Gastroesophageal sphincter (tissue), 3 donors: ENCODE results near the gene PRMT1.

ENCODE experiments used
- POLR2A ChIP-seq, 2 donors: fragments of 450-650 bp; IDR thresholded peaks; one replicate each; pipeline ENCODE4 v1.6.1; 2017; ENCODE audit warnings: antibody characterized with exemption in 2 of 2, mild to moderate bottlenecking in 2 of 2, moderate library complexity in 1 of 2
- TF ChIP-seq, protein P1 (sequence below), 4 experiments: fragments of 200-600 bp in 2 of 4; fragments of 450-650 bp in 2 of 4; sonication (generic) in 1 of 4; IDR thresholded peaks; one replicate each; pipeline ENCODE4 v1.5.1; 2017 to 2019; ENCODE audit warnings: antibody characterized with exemption in 4 of 4, mild to moderate bottlenecking in 2 of 4, moderate library complexity in 2 of 4

DNA sequence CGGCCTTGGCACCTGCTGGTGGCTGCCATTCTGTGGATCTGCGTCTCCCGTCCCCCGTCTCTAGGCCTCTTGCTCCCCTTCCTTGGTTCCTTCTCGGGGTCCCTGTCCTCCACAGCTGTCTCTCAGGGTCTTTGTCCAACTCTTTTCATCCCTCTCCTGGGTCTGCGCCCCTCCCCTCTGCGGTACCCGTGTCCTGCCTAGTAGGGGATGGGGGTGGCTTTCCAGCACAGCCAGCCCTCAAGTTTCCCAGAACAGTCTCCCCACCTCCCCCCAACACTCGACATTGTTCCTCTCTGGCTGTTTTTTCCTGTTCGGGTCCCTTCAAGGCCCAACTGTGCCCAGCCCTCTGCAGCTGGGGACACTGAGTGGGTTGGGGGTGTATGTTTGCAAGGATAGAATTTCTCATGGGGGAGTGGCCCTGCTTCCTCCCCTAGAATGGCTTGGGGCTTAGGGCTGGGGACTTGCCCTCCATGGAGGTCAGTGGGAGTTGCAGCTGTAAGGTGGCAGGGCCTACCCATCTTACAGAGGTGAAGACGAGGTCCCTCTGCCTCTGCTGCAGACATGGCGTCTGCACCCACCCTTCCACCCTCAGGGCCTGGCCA, 11.6 kb downstream of the PRMT1 start:
- TF ChIP-seq, protein P1, sequence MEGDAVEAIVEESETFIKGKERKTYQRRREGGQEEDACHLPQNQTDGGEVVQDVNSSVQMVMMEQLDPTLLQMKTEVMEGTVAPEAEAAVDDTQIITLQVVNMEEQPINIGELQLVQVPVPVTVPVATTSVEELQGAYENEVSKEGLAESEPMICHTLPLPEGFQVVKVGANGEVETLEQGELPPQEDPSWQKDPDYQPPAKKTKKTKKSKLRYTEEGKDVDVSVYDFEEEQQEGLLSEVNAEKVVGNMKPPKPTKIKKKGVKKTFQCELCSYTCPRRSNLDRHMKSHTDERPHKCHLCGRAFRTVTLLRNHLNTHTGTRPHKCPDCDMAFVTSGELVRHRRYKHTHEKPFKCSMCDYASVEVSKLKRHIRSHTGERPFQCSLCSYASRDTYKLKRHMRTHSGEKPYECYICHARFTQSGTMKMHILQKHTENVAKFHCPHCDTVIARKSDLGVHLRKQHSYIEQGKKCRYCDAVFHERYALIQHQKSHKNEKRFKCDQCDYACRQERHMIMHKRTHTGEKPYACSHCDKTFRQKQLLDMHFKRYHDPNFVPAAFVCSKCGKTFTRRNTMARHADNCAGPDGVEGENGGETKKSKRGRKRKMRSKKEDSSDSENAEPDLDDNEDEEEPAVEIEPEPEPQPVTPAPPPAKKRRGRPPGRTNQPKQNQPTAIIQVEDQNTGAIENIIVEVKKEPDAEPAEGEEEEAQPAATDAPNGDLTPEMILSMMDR (IDR thresholded peaks at IDR 0.05), result no peak
- no peak for TF ChIP-seq POLR2A (IDR thresholded peaks at IDR 0.05)
